Karpas-422 (cell line): ENCODE data around the gene HCCS. TPM values are rescaled to one million over a fixed set of nuclear protein-coding genes. Genes with fewer than 3 reads are reported as not detected.

Experiments
- small RNA-seq: library from RNA; depleted of rRNA; stranded (forward); fragments of <200 nt; gene quantifications from one replicate; pipeline ENCODE3, GENCODE V24; 2014
- total RNA-seq: library from RNA; depleted of rRNA; stranded (reverse); fragments of >200 nt; shearing (Covaris generic); gene quantifications from 2 replicates; pipeline ENCODE4 v1.2.3, GENCODE V29; 2014; ENCODE audit warnings: low replicate concordance; rRNA removed

Gene HCCS
- total RNA-seq, 1 experiment from 2014 or later, result 27.4 TPM

Small RNA genes lying within 50 kb of the gene (small RNA-seq; reads per million reads assigned to genes)
- not detected for gene RF00019
- not detected for gene RF02271

Other genes with a start within 250 kb of the HCCS start
- gene AMELX, start 182.1 kb downstream of the HCCS start, total RNA-seq, result not detected in 2 replicates